Stimulated activated memory B cell treated with anti-CD40 and anti-IgM and Interleukin-4, amounts not matched to agents 10 μg/mL and 1 μg/mL and 100 μg/mL, for 72 hours (primary cell): Measurements from ENCODE around the gene DNAJA3.

Source experiments
- ATAC-seq: fragments of 150-1000 bp; cut with Tn5 transposase; 2 replicates; pipeline ENCODE4 v1.10.0; 2021
- H3K27ac Mint-ChIP-seq: one replicate; pipeline ENCODE4 v1.8.0; 2022; ENCODE audit warnings: mild to moderate bottlenecking, mixed read lengths
- H3K27me3 Mint-ChIP-seq: one replicate; pipeline ENCODE4 v1.8.0; 2022; ENCODE audit warnings: mixed read lengths
- H3K36me3 Mint-ChIP-seq: one replicate; pipeline ENCODE4 v1.8.0; 2022; ENCODE audit warnings: mixed read lengths
- H3K4me1 Mint-ChIP-seq: one replicate; pipeline ENCODE4 v1.8.0; 2022; ENCODE audit warnings: mixed read lengths
- H3K4me3 Mint-ChIP-seq: one replicate; pipeline ENCODE4 v1.8.0; 2022; ENCODE audit warnings: mild to moderate bottlenecking, moderate library complexity, mixed read lengths
- H3K9me3 Mint-ChIP-seq: one replicate; pipeline ENCODE4 v1.8.0; 2022; ENCODE audit warnings: mixed read lengths

The DNAJA3 gene

GRCh38 chr16:4488499-4488967, 62.9 kb downstream of the DNAJA3 start:
- peaks cover 24% of the 10 kb centered on the region for H3K36me3 Mint-ChIP-seq
- H3K9me3 Mint-ChIP-seq: no peaks in the 10 kb centered on the region
- no peak overlapping the region for H3K4me3 Mint-ChIP-seq
- H3K27ac Mint-ChIP-seq: no peak overlapping the region
- no peaks in the 10 kb centered on the region for H3K27me3 Mint-ChIP-seq
- no peak for ATAC-seq
- peaks cover 22% of the 10 kb centered on the region for H3K4me1 Mint-ChIP-seq

GRCh38 chr16:4489030-4489429, 63.4 kb downstream of the DNAJA3 start:
- H3K4me3 Mint-ChIP-seq: no peak overlapping the region
- ATAC-seq: no peak
- H3K36me3 Mint-ChIP-seq: peaks cover 25% of the 10 kb centered on the region
- H3K27ac Mint-ChIP-seq: no peak overlapping the region
- H3K27me3 Mint-ChIP-seq: no peaks in the 10 kb centered on the region
- H3K9me3 Mint-ChIP-seq: no peaks in the 10 kb centered on the region
- peaks cover 23% of the 10 kb centered on the region for H3K4me1 Mint-ChIP-seq

GRCh38 chr16:4491898-4492297, 66.2 kb downstream of the DNAJA3 start:
- no peak overlapping the region for H3K4me3 Mint-ChIP-seq
- ATAC-seq: no peak
- no peak overlapping the region for H3K27ac Mint-ChIP-seq
- H3K4me1 Mint-ChIP-seq: peaks cover 17% of the 10 kb centered on the region
- peaks cover 18% of the 10 kb centered on the region for H3K36me3 Mint-ChIP-seq
- H3K27me3 Mint-ChIP-seq: no peaks in the 10 kb centered on the region
- H3K9me3 Mint-ChIP-seq: no peaks in the 10 kb centered on the region

- Mint-ChIP-seq H3K27ac (no peak overlapping the region), H3K27me3 (no peaks in the 10 kb centered on the region), H3K4me1 (peaks cover 12% of the 10 kb centered on the region), H3K9me3 (no peaks in the 10 kb centered on the region), H3K4me3 (no peak overlapping the region), H3K36me3 (peaks cover 5% of the 10 kb centered on the region)
- no peak for ATAC-seq
Observed at GRCh38 chr16:4494746-4495490, 69.2 kb downstream of the DNAJA3 start.

- Mint-ChIP-seq H3K4me1 (peaks cover 11% of the 10 kb centered on the region), H3K4me3 (no peak overlapping the region), H3K36me3 (peaks cover 5% of the 10 kb centered on the region), H3K9me3 (no peaks in the 10 kb centered on the region), H3K27me3 (no peaks in the 10 kb centered on the region), H3K27ac (no peak overlapping the region)
- ATAC-seq: no peak
Observed at GRCh38 chr16:4495766-4496165, 70.1 kb downstream of the DNAJA3 start.

GRCh38 chr16:4496305-4496704, 70.6 kb downstream of the DNAJA3 start:
- no peak for ATAC-seq
- H3K27me3 Mint-ChIP-seq: no peaks in the 10 kb centered on the region
- H3K36me3 Mint-ChIP-seq: peaks cover 5% of the 10 kb centered on the region
- H3K9me3 Mint-ChIP-seq: no peaks in the 10 kb centered on the region
- H3K4me3 Mint-ChIP-seq: no peak overlapping the region
- peaks cover 15% of the 10 kb centered on the region for H3K4me1 Mint-ChIP-seq
- no peak overlapping the region for H3K27ac Mint-ChIP-seq

- H3K27ac Mint-ChIP-seq: no peak overlapping the region
Observed at GRCh38 chr16:4498546-4499195, 73.0 kb downstream of the DNAJA3 start.

GRCh38 chr16:4499196-4499555, 73.5 kb downstream of the DNAJA3 start:
- ATAC-seq: no peak
- no peaks in the 10 kb centered on the region for H3K36me3 Mint-ChIP-seq
- H3K4me1 Mint-ChIP-seq: peaks cover 28% of the 10 kb centered on the region
- no peaks in the 10 kb centered on the region for H3K27me3 Mint-ChIP-seq
- no peak overlapping the region for H3K4me3 Mint-ChIP-seq
- H3K27ac Mint-ChIP-seq: no peak overlapping the region
- no peaks in the 10 kb centered on the region for H3K9me3 Mint-ChIP-seq

More at GRCh38 chr16:4498546-4499195, 73.0 kb downstream of the DNAJA3 start:
- no peaks in the 10 kb centered on the region for H3K36me3 Mint-ChIP-seq
- H3K9me3 Mint-ChIP-seq: no peaks in the 10 kb centered on the region
- peaks cover 24% of the 10 kb centered on the region for H3K4me1 Mint-ChIP-seq
- H3K4me3 Mint-ChIP-seq: no peak overlapping the region
- H3K27me3 Mint-ChIP-seq: no peaks in the 10 kb centered on the region
- no peak for ATAC-seq

GRCh38 chr16:4500272-4500671, 74.6 kb downstream of the DNAJA3 start:
- Mint-ChIP-seq H3K27me3 (no peaks in the 10 kb centered on the region), H3K4me3 (no peak overlapping the region), H3K36me3 (no peaks in the 10 kb centered on the region), H3K9me3 (no peaks in the 10 kb centered on the region), H3K27ac (peak overlapping the region; percentile 57), H3K4me1 (peaks cover 36% of the 10 kb centered on the region)
- ATAC-seq: no peak

GRCh38 chr16:4501071-4501478, 75.4 kb downstream of the DNAJA3 start:
- peaks cover 1% of the 10 kb centered on the region for H3K36me3 Mint-ChIP-seq
- H3K4me3 Mint-ChIP-seq: no peak overlapping the region
- peaks cover 44% of the 10 kb centered on the region for H3K4me1 Mint-ChIP-seq
- peak overlapping the region; percentile 89 for H3K27ac Mint-ChIP-seq
- no peak for ATAC-seq
- H3K9me3 Mint-ChIP-seq: no peaks in the 10 kb centered on the region
- H3K27me3 Mint-ChIP-seq: no peaks in the 10 kb centered on the region

- Mint-ChIP-seq H3K9me3 (no peaks in the 10 kb centered on the region), H3K4me3 (peak overlapping the region; percentile 1), H3K4me1 (peaks cover 47% of the 10 kb centered on the region), H3K27ac (peak overlapping the region; percentile 89), H3K36me3 (peaks cover 31% of the 10 kb centered on the region), H3K27me3 (no peaks in the 10 kb centered on the region)
- ATAC-seq: peak; percentile 99
Observed at GRCh38 chr16:4505356-4506147, 79.9 kb downstream of the DNAJA3 start.
